Stimulated activated CD8-positive, alpha-beta memory T cell treated with anti-CD3 and anti-CD28 coated beads, Interleukin-4, amount 100 ng/mL, for 4 hours (primary cell): Measurements from ENCODE around the gene COPS2.
"Not testable (repeated sequence)": the region's sequence is repeated elsewhere in the genome, so short reads cannot be mapped to it uniquely, and the experiment has no call there.

Experiments
- DNase-seq, 2 donors: peaks; one replicate each; pipeline ENCODE4 v3.0.0-alpha.2; 2020; ENCODE audit warnings: low read depth in 2 of 2, low spot score in 1 of 2

The COPS2 gene

GRCh38 chr15:49110158-49110944 lies 45.0 kb downstream of the COPS2 start:
- no peak for DNase-seq

GRCh38 chr15:49103002-49103401 lies 52.4 kb downstream of the COPS2 start:
- DNase-seq: no peak

- no peak for DNase-seq
Measured at GRCh38 chr15:49101536-49101935, 53.9 kb downstream of the COPS2 start.

GRCh38 chr15:49096090-49096750 lies 59.2 kb downstream of the COPS2 start:
- DNase-seq: no peak

GRCh38 chr15:49094923-49095322 lies 60.5 kb downstream of the COPS2 start:
- no peak for DNase-seq

- no peak for DNase-seq
Measured at GRCh38 chr15:49093252-49094105, 61.9 kb downstream of the COPS2 start.

GRCh38 chr15:49088996-49089395 lies 66.4 kb downstream of the COPS2 start:
- no peak for DNase-seq

- no peak for DNase-seq
Measured at GRCh38 chr15:49085696-49086459, 69.5 kb downstream of the COPS2 start.

GRCh38 chr15:49084285-49084570 lies 71.2 kb downstream of the COPS2 start:
- no peak for DNase-seq

- no peak for DNase-seq
Measured at GRCh38 chr15:49083401-49084284, 71.8 kb downstream of the COPS2 start.

- DNase-seq: no peak
Measured at GRCh38 chr15:49082960-49083359, 72.4 kb downstream of the COPS2 start.

GRCh38 chr15:49079340-49080039 lies 75.9 kb downstream of the COPS2 start:
- no peak for DNase-seq

GRCh38 chr15:49075881-49076280 lies 79.5 kb downstream of the COPS2 start:
- no peak for DNase-seq

- DNase-seq: not testable (repeated sequence)
Measured at GRCh38 chr15:49074589-49075287, 80.7 kb downstream of the COPS2 start.
